Glutamatergic neuron (in vitro differentiated cells): ENCODE data around the gene EXOC7. TPM values are rescaled to one million over a fixed set of nuclear protein-coding genes. Genes with fewer than 3 reads are reported as not detected.
A peak's percentile ranks its signal among the peaks of the same experiment; 100 is the strongest.

Experiments used
- DNase-seq: peaks from one replicate; pipeline ENCODE4 v3.0.0; 2022
- H3K27ac Mint-ChIP-seq: one replicate; pipeline ENCODE4 v1.8.0; 2020; ENCODE audit warnings: mild to moderate bottlenecking, mixed read lengths, inconsistent platforms; ENCODE audit not compliant: unreplicated experiment
- H3K27me3 Mint-ChIP-seq: one replicate; pipeline ENCODE4 v1.8.0; 2020; ENCODE audit warnings: mild to moderate bottlenecking, moderate library complexity, mixed read lengths, inconsistent platforms; ENCODE audit not compliant: unreplicated experiment
- H3K36me3 Mint-ChIP-seq: one replicate; pipeline ENCODE4 v1.8.0; 2020; ENCODE audit warnings: mild to moderate bottlenecking, mixed read lengths, inconsistent platforms; ENCODE audit not compliant: unreplicated experiment
- H3K4me1 Mint-ChIP-seq: one replicate; pipeline ENCODE4 v1.8.0; 2020; ENCODE audit warnings: mild to moderate bottlenecking, low read depth, mixed read lengths, inconsistent platforms; ENCODE audit not compliant: unreplicated experiment
- H3K4me3 Mint-ChIP-seq: one replicate; pipeline ENCODE4 v1.8.0; 2020; ENCODE audit warnings: mild to moderate bottlenecking, mixed read lengths, inconsistent platforms; ENCODE audit not compliant: unreplicated experiment
- H3K9me3 Mint-ChIP-seq: one replicate; pipeline ENCODE4 v1.8.0; 2020; ENCODE audit warnings: mild to moderate bottlenecking, moderate library complexity, mixed read lengths, inconsistent platforms; ENCODE audit not compliant: unreplicated experiment
- CTCF ChIP-seq: fragments of 200-600 bp; sonication (generic); IDR thresholded peaks from one replicate; pipeline ENCODE4 v1.5.0; 2021; ENCODE audit not compliant: partially characterized antibody, unreplicated experiment
- total RNA-seq: library from RNA; stranded (reverse); fragmentation: NEBNext Ultra II Directional; extraction: Animal tissue kit (Norgen Biotek cat#: 25700); gene quantifications from one replicate; pipeline ENCODE4 v1.2.1, GENCODE V29; 2021; ENCODE audit not compliant: unreplicated experiment

The EXOC7 gene
- total RNA-seq, 1 donor from 2014 or later: 249 TPM

DNA sequence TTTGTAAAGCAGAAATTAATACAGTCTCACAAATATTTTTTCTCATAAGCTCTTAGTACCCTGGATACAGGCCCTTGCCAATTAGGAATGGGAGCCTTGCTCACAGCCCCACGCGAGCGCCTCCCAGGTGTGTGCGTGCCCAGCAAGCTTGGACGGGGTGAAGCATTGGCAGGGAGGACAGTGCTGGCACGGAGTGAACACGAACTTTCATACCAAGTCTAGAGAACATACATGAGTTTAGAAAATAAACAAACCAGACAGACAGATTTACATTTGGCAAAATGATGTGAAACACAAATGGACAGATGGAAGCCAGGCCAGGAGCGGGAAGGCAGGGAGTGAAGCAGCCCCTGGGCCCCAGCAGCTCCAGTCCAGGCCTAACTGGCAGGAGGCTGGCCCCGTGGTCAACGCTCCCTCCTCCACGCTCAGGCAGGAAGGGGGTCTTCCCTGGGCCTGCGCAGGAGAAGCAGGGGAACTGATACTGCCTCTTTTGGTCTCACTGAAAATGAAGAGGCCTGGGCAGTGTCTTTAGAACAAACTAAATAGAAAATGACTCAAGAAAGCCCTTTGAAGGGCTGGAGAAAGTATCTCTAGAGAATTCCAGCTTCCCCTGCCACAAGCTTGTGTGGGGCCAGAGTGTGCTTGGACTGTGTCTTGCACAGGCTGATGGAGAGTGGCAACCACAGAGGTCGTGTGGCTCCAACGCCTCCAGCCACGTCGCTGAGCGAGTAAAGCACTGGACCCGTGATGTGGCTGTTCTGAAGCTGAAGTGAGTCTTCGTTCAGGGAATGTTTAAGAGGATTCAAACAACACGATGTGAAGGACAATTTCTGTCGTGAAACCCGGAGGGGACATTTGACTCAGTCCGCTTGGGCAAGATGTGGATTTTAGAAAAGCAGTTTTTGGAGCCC is 47.4 kb upstream of the EXOC7 start:
- DNase-seq: no peak
- no peak for TF ChIP-seq CTCF
- Mint-ChIP-seq H3K27me3 (no peaks in the 10 kb centered on the region), H3K27ac (no peak overlapping the region), H3K4me3 (no peak overlapping the region), H3K36me3 (no peaks in the 10 kb centered on the region), H3K4me1 (peaks cover 23% of the 10 kb centered on the region), H3K9me3 (no peaks in the 10 kb centered on the region)

- Mint-ChIP-seq H3K27me3 (peaks cover 1% of the 10 kb centered on the region), H3K4me1 (peaks cover 21% of the 10 kb centered on the region), H3K36me3 (no peaks in the 10 kb centered on the region), H3K9me3 (no peaks in the 10 kb centered on the region), H3K27ac (no peak overlapping the region), H3K4me3 (no peak overlapping the region)
- no peak for DNase-seq
- TF ChIP-seq CTCF: no peak
Observed at GRCh38 chr17:76149214-76149613, 45.6 kb upstream of the EXOC7 start.

DNA sequence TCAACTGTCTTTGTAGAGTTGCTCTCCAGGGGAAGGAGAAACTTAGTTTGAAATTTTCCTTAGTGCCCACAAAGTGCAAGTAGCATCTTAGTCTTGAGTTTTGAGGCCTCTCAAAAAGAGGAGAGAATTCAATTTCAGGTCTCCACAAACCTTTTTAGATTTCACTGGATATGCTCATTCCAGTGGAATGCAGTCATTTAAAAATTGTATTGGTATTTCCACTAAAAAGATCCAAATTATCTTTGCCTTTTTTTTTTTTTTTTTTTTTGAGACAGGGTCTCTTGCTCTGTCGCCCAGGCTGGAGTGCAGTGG is 44.4 kb upstream of the EXOC7 start:
- TF ChIP-seq CTCF: peak; percentile 52
- Mint-ChIP-seq H3K36me3 (no peaks in the 10 kb centered on the region), H3K9me3 (no peaks in the 10 kb centered on the region), H3K27ac (no peak overlapping the region), H3K27me3 (peaks cover 5% of the 10 kb centered on the region), H3K4me1 (peaks cover 14% of the 10 kb centered on the region), H3K4me3 (no peak overlapping the region)
- DNase-seq: no peak

GRCh38 chr17:76147211-76148014 is 43.8 kb upstream of the EXOC7 start:
- Mint-ChIP-seq H3K4me3 (no peak overlapping the region), H3K4me1 (peaks cover 14% of the 10 kb centered on the region), H3K27ac (no peak overlapping the region), H3K9me3 (peaks cover under 1% of the 10 kb centered on the region), H3K27me3 (peaks cover 9% of the 10 kb centered on the region), H3K36me3 (no peaks in the 10 kb centered on the region)
- DNase-seq: no peak
- peak; percentile 75 for TF ChIP-seq CTCF
